Measurements from ENCODE around the gene SAMD10. TPM values are rescaled to one million over a fixed set of nuclear protein-coding genes. Genes with fewer than 3 reads are reported as not detected.
A peak's percentile ranks its signal among the peaks of the same experiment; 100 is the strongest.

SAMD10 gene
- total and polyA plus RNA-seq, 8 donors, result 1.3 to 7.3 (median 3.6) TPM

GRCh38 chr20:63941282-63942081 lies 38.0 kb downstream of the SAMD10 start:
- ATAC-seq, result peak in 1 of 4 donors; percentile 3
- FAIRE-seq, result no peak
- H3K36me3 ChIP-seq, result peaks cover 3 to 48% (median 17%) of the 10 kb centered on the region in 3 donors
- H3K27ac ChIP-seq, result no peak overlapping the region
- 85 to 89% methylated on average over 35 of the region's 39 CpGs for WGBS, 2 donors
- no peaks in the 10 kb centered on the region for H3K9me3 ChIP-seq
- intact Hi-C loops (cut with DNase I), result no loop called here
- TF ChIP-seq CTCF (IDR thresholded peaks at IDR 0.05), result no peak
- no peaks in the 10 kb centered on the region for H3K4me1 ChIP-seq
- H3K27me3 ChIP-seq, result no peaks in the 10 kb centered on the region
- H3K4me3 ChIP-seq, result no peak overlapping the region
- DNase-seq, result peak in 4 of 6 donors; percentile 24 to 73 (median 49)

- H3K4me1 ChIP-seq, result no peaks in the 10 kb centered on the region
- DNase-seq, result peak in 4 of 6 donors; percentile 10 to 76 (median 38)
- WGBS, 2 donors, result 95 to 96% methylated on average over 58 of the region's 58 CpGs
- TF ChIP-seq CTCF (IDR thresholded peaks at IDR 0.05), result no peak
- H3K36me3 ChIP-seq, result peaks cover 3 to 47% (median 17%) of the 10 kb centered on the region in 3 donors
- H3K4me3 ChIP-seq, result no peak overlapping the region
- H3K9me3 ChIP-seq, result no peaks in the 10 kb centered on the region
- FAIRE-seq, result no peak
- H3K27me3 ChIP-seq, result no peaks in the 10 kb centered on the region
- no peak for ATAC-seq
- intact Hi-C loops (cut with DNase I), result no loop called here
- no peak overlapping the region for H3K27ac ChIP-seq
These were observed 38.8 kb downstream of the SAMD10 start for GRCh38 chr20:63940472-63941266.

GRCh38 chr20:63940071-63940471 lies 39.4 kb downstream of the SAMD10 start:
- H3K36me3 ChIP-seq, result peaks cover 3 to 43% (median 17%) of the 10 kb centered on the region in 3 donors
- no peak for TF ChIP-seq CTCF (IDR thresholded peaks at IDR 0.05)
- no peaks in the 10 kb centered on the region for H3K9me3 ChIP-seq
- H3K27ac ChIP-seq, result no peak overlapping the region
- no peak for FAIRE-seq
- intact Hi-C loops (cut with DNase I), result no loop called here
- 93 to 95% methylated on average over 23 of the region's 23 CpGs for WGBS, 2 donors
- no peaks in the 10 kb centered on the region for H3K27me3 ChIP-seq
- no peaks in the 10 kb centered on the region for H3K4me1 ChIP-seq
- no peak overlapping the region for H3K4me3 ChIP-seq
- ATAC-seq, result no peak
- DNase-seq, result peak in 2 of 6 donors; percentile 28 to 70

GRCh38 chr20:63939061-63939935 lies 40.1 kb downstream of the SAMD10 start:
- intact Hi-C loops (cut with DNase I), result no loop called here
- no peak for ATAC-seq
- Histone ChIP-seq H3K36me3 (peaks cover 3 to 36% (median 17%) of the 10 kb centered on the region in 3 donors), H3K9me3 (no peaks in the 10 kb centered on the region), H3K27me3 (no peaks in the 10 kb centered on the region), H3K27ac (no peak overlapping the region), H3K4me3 (no peak overlapping the region), H3K4me1 (no peaks in the 10 kb centered on the region)
- no peak for FAIRE-seq
- TF ChIP-seq CTCF (IDR thresholded peaks at IDR 0.05), result no peak
- peak in 4 of 6 donors; percentile 9 to 71 (median 44) for DNase-seq
- WGBS, 2 donors, result 88 to 92% methylated on average over 33 of the region's 33 CpGs
